ENCODE data around the gene NDUFB10.

NDUFB10 gene

DNA sequence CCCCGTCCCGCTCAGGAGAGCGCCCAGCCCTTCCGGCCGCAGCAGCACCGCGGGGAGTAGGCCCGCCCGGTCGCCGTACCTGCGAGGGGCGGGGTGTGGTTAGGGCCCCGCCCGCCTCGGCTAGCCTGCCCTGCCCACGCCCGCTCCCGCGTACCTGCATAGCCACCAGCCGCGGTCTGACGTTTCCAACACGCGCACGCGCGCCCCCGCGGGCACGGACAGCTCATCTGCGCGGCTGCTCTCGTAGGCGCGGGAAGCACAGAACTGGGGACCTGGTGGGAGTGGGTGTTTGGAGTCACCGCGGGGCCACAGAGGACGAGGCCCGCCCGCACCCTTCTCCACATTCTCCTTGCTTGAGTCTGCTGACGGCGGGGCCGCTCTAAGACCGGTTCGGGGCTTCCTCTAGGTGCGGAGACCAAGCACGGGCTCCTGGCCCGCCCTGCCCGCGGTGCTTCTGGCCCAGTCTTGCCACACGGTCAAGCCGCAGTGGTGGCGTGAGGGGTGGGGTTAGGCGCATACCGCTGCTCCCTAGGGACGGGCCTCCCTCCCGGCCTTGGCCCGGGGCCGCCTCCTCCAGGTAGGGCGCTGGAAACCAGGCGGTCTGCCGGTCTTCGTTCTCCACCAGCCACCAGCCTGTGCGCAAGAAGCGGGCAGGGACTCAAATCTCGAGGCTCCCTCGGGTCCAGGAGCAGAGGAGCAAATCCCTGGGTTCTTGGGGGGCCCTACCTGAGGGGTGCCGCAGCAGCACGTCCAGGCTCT lies 20.1 kb downstream of the NDUFB10 start:
- peak overlapping the region; percentile 99 for H3K23ac ChIP-seq (ENCODE audit: low read depth, low read length, poor library complexity)
- H3K4me2 ChIP-seq (ENCODE audit: insufficient read depth, low read length, poor library complexity, severe bottlenecking), result peak overlapping the region; percentile 23
- H3K4me3 ChIP-seq (ENCODE audit: low read length in 2 of 2), result peak overlapping the region in 1 of 2 donors; percentile 56
- peak overlapping the region; percentile 66 for H2BK5ac ChIP-seq (ENCODE audit: low read length)
- no CpG with 5 or more reads among the region's 70 CpGs for WGBS, 2 donors (ENCODE audit: extremely low coverage in 2 of 2, insufficient read length in 2 of 2, insufficient replicate concordance in 1 of 2)
- H3K9ac ChIP-seq (ENCODE audit: low read depth, low read length, poor library complexity), result peak overlapping the region; percentile 60
- peak overlapping the region; percentile 70 for H3K18ac ChIP-seq (ENCODE audit: low read length)
- H3K27me3 ChIP-seq (ENCODE audit: control insufficient read depth in 3 of 3, insufficient read depth in 3 of 3, low read depth in 1 of 3, low read length in 3 of 3), result peaks cover 0 to 50% (median 18%) of the 10 kb centered on the region in 3 experiments
- H4K91ac ChIP-seq (ENCODE audit: low read depth, low read length, poor library complexity), result no peak overlapping the region
- peaks cover 10 to 24% of the 10 kb centered on the region in 2 donors for H3K4me1 ChIP-seq (ENCODE audit: control insufficient read depth in 2 of 2, insufficient read depth in 1 of 2, low read depth in 1 of 2, low read length in 2 of 2)
- peak overlapping the region; percentile 94 for H3K14ac ChIP-seq (ENCODE audit: low read length)
- H2BK12ac ChIP-seq (ENCODE audit: low read length), result peak overlapping the region; percentile 16
- H3K79me1 ChIP-seq (ENCODE audit: low read depth, low read length), result peaks cover 10% of the 10 kb centered on the region
- peak overlapping the region; percentile 75 for H2AK5ac ChIP-seq (ENCODE audit: low read depth, low read length)
- H3K4ac ChIP-seq (ENCODE audit: low read length), result no peak overlapping the region
- no peak for DNase-seq (ENCODE audit: low spot score)
- no peak overlapping the region for H2AFZ ChIP-seq (ENCODE audit: low read length)
- H3K9me3 ChIP-seq (replicated peaks in 1 of 2; ENCODE audit: control insufficient read depth in 2 of 2, insufficient read depth in 1 of 2, low read depth in 1 of 2, low read length in 2 of 2), result no peaks in the 10 kb centered on the region
- peak overlapping the region; percentile 94 for H2BK120ac ChIP-seq (ENCODE audit: low read depth, low read length)
- peaks cover 31 to 43% of the 10 kb centered on the region in 2 donors for H3K36me3 ChIP-seq (replicated peaks in 1 of 2; ENCODE audit: control insufficient read depth in 2 of 2, insufficient read depth in 2 of 2, low read length in 2 of 2)
- H3K27ac ChIP-seq (replicated peaks; ENCODE audit: low read length), result no peak overlapping the region
- H2BK15ac ChIP-seq (ENCODE audit: low read length), result peak overlapping the region; percentile 85
- H4K8ac ChIP-seq (ENCODE audit: low read depth, low read length), result no peak overlapping the region

DNA sequence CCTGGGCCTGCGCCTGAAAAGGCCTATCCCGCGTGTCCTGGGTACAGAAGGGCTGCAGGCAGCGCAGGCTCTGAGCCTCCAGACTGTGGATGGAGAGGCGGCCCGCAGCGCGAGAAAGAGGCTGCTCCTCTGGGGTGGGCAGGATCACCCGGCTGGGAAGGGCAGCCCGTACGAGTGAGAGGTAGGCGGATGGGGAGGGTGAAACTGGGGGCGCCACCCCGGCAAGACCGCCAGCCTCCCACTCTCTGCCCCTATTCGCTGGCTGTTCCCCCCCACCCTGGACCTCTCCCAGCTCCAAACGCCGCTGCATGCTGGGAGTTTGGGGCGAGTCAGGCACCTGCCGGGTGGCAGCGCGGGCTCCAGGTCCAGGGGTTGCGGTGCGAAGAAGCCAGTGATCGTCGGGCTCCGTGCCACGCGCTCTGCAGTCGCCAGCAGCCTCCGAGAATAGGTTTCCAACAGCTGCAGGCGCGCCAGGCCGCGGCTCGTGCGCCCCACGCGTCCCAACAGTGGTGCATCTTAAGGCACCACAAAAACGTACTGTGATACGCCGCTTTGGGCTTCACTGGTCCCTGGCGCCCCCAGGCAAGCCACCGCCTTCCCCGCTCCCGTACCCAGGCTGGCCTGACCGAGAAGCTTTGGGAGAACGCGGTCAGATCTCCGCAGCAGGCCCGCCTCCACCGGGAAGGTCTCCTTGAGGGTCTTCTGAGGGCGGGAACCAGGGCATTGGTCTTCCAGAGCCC lies 20.9 kb downstream of the NDUFB10 start:
- Histone ChIP-seq H2BK5ac (ENCODE audit: low read length) (peak overlapping the region; percentile 66), H3K18ac (ENCODE audit: low read length) (peak overlapping the region; percentile 70), H3K27me3 (ENCODE audit: control insufficient read depth in 3 of 3, insufficient read depth in 3 of 3, low read depth in 1 of 3, low read length in 3 of 3) (peaks cover 0 to 50% (median 18%) of the 10 kb centered on the region in 3 experiments), H3K9ac (ENCODE audit: low read depth, low read length, poor library complexity) (peak overlapping the region; percentile 60), H4K8ac (ENCODE audit: low read depth, low read length) (peak overlapping the region; percentile 65), H3K27ac (replicated peaks; ENCODE audit: low read length) (no peak overlapping the region), H2AFZ (ENCODE audit: low read length) (no peak overlapping the region), H3K4me3 (ENCODE audit: low read length in 2 of 2) (peak overlapping the region in 1 of 2 donors; percentile 56), H3K14ac (ENCODE audit: low read length) (peak overlapping the region; percentile 56), H3K9me3 (replicated peaks in 1 of 2; ENCODE audit: control insufficient read depth in 2 of 2, insufficient read depth in 1 of 2, low read depth in 1 of 2, low read length in 2 of 2) (no peaks in the 10 kb centered on the region), H2BK12ac (ENCODE audit: low read length) (peak overlapping the region; percentile 73), H2BK120ac (ENCODE audit: low read depth, low read length) (peak overlapping the region; percentile 94), H3K4ac (ENCODE audit: low read length) (peak overlapping the region; percentile 76), H3K4me2 (ENCODE audit: insufficient read depth, low read length, poor library complexity, severe bottlenecking) (peak overlapping the region; percentile 18), H4K91ac (ENCODE audit: low read depth, low read length, poor library complexity) (no peak overlapping the region), H3K36me3 (replicated peaks in 1 of 2; ENCODE audit: control insufficient read depth in 2 of 2, insufficient read depth in 2 of 2, low read length in 2 of 2) (peaks cover 26 to 38% of the 10 kb centered on the region in 2 donors), H2AK5ac (ENCODE audit: low read depth, low read length) (peak overlapping the region; percentile 84), H3K23ac (ENCODE audit: low read depth, low read length, poor library complexity) (peak overlapping the region; percentile 99), H2BK15ac (ENCODE audit: low read length) (peak overlapping the region; percentile 85), H3K4me1 (ENCODE audit: control insufficient read depth in 2 of 2, insufficient read depth in 1 of 2, low read depth in 1 of 2, low read length in 2 of 2) (peaks cover 14 to 29% of the 10 kb centered on the region in 2 donors), H3K79me1 (ENCODE audit: low read depth, low read length) (peaks cover 10% of the 10 kb centered on the region)
- DNase-seq (ENCODE audit: low spot score), result no peak
- WGBS, 2 donors (ENCODE audit: extremely low coverage in 2 of 2, insufficient read length in 2 of 2, insufficient replicate concordance in 1 of 2), result no CpG with 5 or more reads among the region's 53 CpGs

DNA sequence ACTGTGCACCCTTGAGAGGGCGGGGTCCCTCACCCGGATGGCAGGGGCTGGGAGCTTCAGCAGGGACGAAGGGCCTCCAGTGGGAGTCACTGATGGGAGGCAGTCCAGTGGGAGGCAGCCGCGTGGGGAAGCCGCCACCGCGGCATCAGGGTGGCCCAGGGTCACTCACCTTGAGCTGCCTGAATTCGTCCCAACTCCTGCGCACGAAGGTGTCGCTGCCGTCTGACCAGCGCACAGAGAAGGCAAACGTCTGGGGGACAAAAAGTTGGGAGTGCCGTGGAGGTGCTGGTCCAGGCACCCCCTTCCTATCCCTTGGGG lies 21.4 kb downstream of the NDUFB10 start:
- Histone ChIP-seq H2AFZ (ENCODE audit: low read length) (no peak overlapping the region), H4K91ac (ENCODE audit: low read depth, low read length, poor library complexity) (no peak overlapping the region), H3K27ac (replicated peaks; ENCODE audit: low read length) (no peak overlapping the region), H3K9ac (ENCODE audit: low read depth, low read length, poor library complexity) (no peak overlapping the region), H3K36me3 (replicated peaks in 1 of 2; ENCODE audit: control insufficient read depth in 2 of 2, insufficient read depth in 2 of 2, low read length in 2 of 2) (peaks cover 25 to 38% of the 10 kb centered on the region in 2 donors), H3K4me3 (ENCODE audit: low read length in 2 of 2) (no peak overlapping the region), H2BK5ac (ENCODE audit: low read length) (no peak overlapping the region), H2BK120ac (ENCODE audit: low read depth, low read length) (no peak overlapping the region), H3K4me2 (ENCODE audit: insufficient read depth, low read length, poor library complexity, severe bottlenecking) (no peak overlapping the region), H3K27me3 (ENCODE audit: control insufficient read depth in 3 of 3, insufficient read depth in 3 of 3, low read depth in 1 of 3, low read length in 3 of 3) (peaks cover 0 to 50% (median 18%) of the 10 kb centered on the region in 3 experiments), H2BK15ac (ENCODE audit: low read length) (peak overlapping the region; percentile 49), H3K14ac (ENCODE audit: low read length) (no peak overlapping the region), H2AK5ac (ENCODE audit: low read depth, low read length) (peak overlapping the region; percentile 84), H3K18ac (ENCODE audit: low read length) (no peak overlapping the region), H3K23ac (ENCODE audit: low read depth, low read length, poor library complexity) (peak overlapping the region; percentile 99), H3K9me3 (replicated peaks in 1 of 2; ENCODE audit: control insufficient read depth in 2 of 2, insufficient read depth in 1 of 2, low read depth in 1 of 2, low read length in 2 of 2) (no peaks in the 10 kb centered on the region), H2BK12ac (ENCODE audit: low read length) (peak overlapping the region; percentile 73), H4K8ac (ENCODE audit: low read depth, low read length) (no peak overlapping the region), H3K4ac (ENCODE audit: low read length) (peak overlapping the region; percentile 76), H3K79me1 (ENCODE audit: low read depth, low read length) (peaks cover 11% of the 10 kb centered on the region), H3K4me1 (ENCODE audit: control insufficient read depth in 2 of 2, insufficient read depth in 1 of 2, low read depth in 1 of 2, low read length in 2 of 2) (peaks cover 17 to 31% of the 10 kb centered on the region in 2 donors)
- no CpG with 5 or more reads among the region's 16 CpGs for WGBS, 2 donors (ENCODE audit: extremely low coverage in 2 of 2, insufficient read length in 2 of 2, insufficient replicate concordance in 1 of 2)
- no peak for DNase-seq (ENCODE audit: low spot score)

DNA sequence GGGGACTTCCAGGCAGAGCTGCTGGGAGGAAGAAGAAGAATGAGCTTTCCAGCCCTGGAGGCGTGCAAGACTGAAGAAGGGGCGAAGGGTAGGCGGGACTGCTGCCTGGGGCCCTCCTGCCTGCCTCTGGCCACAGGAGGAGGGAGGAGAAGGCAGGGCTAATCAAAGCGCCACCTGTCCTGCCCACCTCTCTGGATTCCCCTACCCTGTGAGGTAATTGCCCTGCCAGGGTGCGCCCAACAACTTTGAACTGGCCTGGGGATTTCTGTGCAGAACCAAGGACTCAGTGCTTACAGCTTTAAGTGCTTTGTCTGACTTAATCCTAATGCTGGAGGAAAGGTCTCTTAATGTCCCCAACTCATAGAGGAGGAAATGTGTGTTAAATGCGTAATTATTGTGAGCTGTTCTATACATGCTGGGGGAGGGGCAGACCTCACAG lies 22.1 kb downstream of the NDUFB10 start, which contains the start of gene NOXO1:
NOXO1 (minus strand) TSS at position 72 of the 439 bp plus-strand sequence. CDS start 290 bp downstream, outside the sequence.
- Histone ChIP-seq H3K9ac (ENCODE audit: low read depth, low read length, poor library complexity) (peak within 1 kb of the TSS; percentile 44), H3K4me3 (ENCODE audit: low read length in 2 of 2) (no peak within 1 kb of the TSS), H2BK5ac (ENCODE audit: low read length) (peak within 1 kb of the TSS; percentile 66), H2BK120ac (ENCODE audit: low read depth, low read length) (no peak within 1 kb of the TSS), H3K79me1 (ENCODE audit: low read depth, low read length) (peaks cover 11% of the 10 kb centered on the region), H3K36me3 (replicated peaks in 1 of 2; ENCODE audit: control insufficient read depth in 2 of 2, insufficient read depth in 2 of 2, low read length in 2 of 2) (peaks cover 25 to 38% of the 10 kb centered on the region in 2 donors), H2BK12ac (ENCODE audit: low read length) (peak within 1 kb of the TSS; percentile 73), H2AFZ (ENCODE audit: low read length) (no peak within 1 kb of the TSS), H4K91ac (ENCODE audit: low read depth, low read length, poor library complexity) (no peak within 1 kb of the TSS), H2AK5ac (ENCODE audit: low read depth, low read length) (peak within 1 kb of the TSS; percentile 84), H3K14ac (ENCODE audit: low read length) (no peak within 1 kb of the TSS), H3K4ac (ENCODE audit: low read length) (peak within 1 kb of the TSS; percentile 76), H3K18ac (ENCODE audit: low read length) (peak within 1 kb of the TSS; percentile 70), H3K9me3 (replicated peaks in 1 of 2; ENCODE audit: control insufficient read depth in 2 of 2, insufficient read depth in 1 of 2, low read depth in 1 of 2, low read length in 2 of 2) (no peaks in the 10 kb centered on the region), H2BK15ac (ENCODE audit: low read length) (peak within 1 kb of the TSS; percentile 49), H3K27me3 (ENCODE audit: control insufficient read depth in 3 of 3, insufficient read depth in 3 of 3, low read depth in 1 of 3, low read length in 3 of 3) (peaks cover 0 to 50% (median 18%) of the 10 kb centered on the region in 3 experiments), H3K4me2 (ENCODE audit: insufficient read depth, low read length, poor library complexity, severe bottlenecking) (no peak within 1 kb of the TSS), H3K27ac (replicated peaks; ENCODE audit: low read length) (no peak within 1 kb of the TSS), H3K23ac (ENCODE audit: low read depth, low read length, poor library complexity) (peak within 1 kb of the TSS; percentile 99), H4K8ac (ENCODE audit: low read depth, low read length) (peak within 1 kb of the TSS; percentile 65), H3K4me1 (ENCODE audit: control insufficient read depth in 2 of 2, insufficient read depth in 1 of 2, low read depth in 1 of 2, low read length in 2 of 2) (peaks cover 17 to 31% of the 10 kb centered on the region in 2 donors)
- DNase-seq (ENCODE audit: low spot score), result no peak
- no CpG with 5 or more reads among the region's 6 CpGs for WGBS, 2 donors (ENCODE audit: extremely low coverage in 2 of 2, insufficient read length in 2 of 2, insufficient replicate concordance in 1 of 2)
